GM19324 (cell line): ENCODE data around the gene AGTR1.
"Not testable (repeated sequence)": the region's sequence is repeated elsewhere in the genome, so short reads cannot be mapped to it uniquely, and the experiment has no call there.

ENCODE experiments used
- ATAC-seq: cut with Tn5 transposase; IDR thresholded peaks from one replicate; pipeline ENCODE4 v1.9.1; 2021; ENCODE audit warnings: mild to moderate bottlenecking, moderate library complexity; ENCODE audit not compliant: unreplicated experiment, low FRiP score

The AGTR1 gene

GRCh38 chr3:148757238-148758215 lies 59.8 kb downstream of the AGTR1 start:
- no peak for ATAC-seq

GRCh38 chr3:148758303-148758884 lies 60.7 kb downstream of the AGTR1 start:
- no peak for ATAC-seq

GRCh38 chr3:148759430-148759829 lies 61.7 kb downstream of the AGTR1 start:
- ATAC-seq, result no peak

GRCh38 chr3:148763156-148763680 lies 65.5 kb downstream of the AGTR1 start:
- no peak for ATAC-seq

- ATAC-seq, result no peak
Observed at GRCh38 chr3:148763986-148764935, 66.6 kb downstream of the AGTR1 start.

- no peak for ATAC-seq
Observed at GRCh38 chr3:148772361-148772760, 74.7 kb downstream of the AGTR1 start.

GRCh38 chr3:148772835-148773234 lies 75.1 kb downstream of the AGTR1 start:
- ATAC-seq, result no peak

- ATAC-seq, result no peak
Observed at GRCh38 chr3:148773805-148774204, 76.1 kb downstream of the AGTR1 start.

- ATAC-seq, result no peak
Observed at GRCh38 chr3:148778926-148779325, 81.2 kb downstream of the AGTR1 start.

GRCh38 chr3:148785026-148785425 lies 87.3 kb downstream of the AGTR1 start:
- not testable (repeated sequence) for ATAC-seq

GRCh38 chr3:148786159-148786558 lies 88.5 kb downstream of the AGTR1 start:
- not testable (repeated sequence) for ATAC-seq

- ATAC-seq, result no peak
Observed at GRCh38 chr3:148789146-148789545, 91.4 kb downstream of the AGTR1 start.

- ATAC-seq, result no peak
Observed at GRCh38 chr3:148789906-148790305, 92.2 kb downstream of the AGTR1 start.

GRCh38 chr3:148790370-148790769 lies 92.7 kb downstream of the AGTR1 start:
- ATAC-seq, result no peak

GRCh38 chr3:148790851-148791735 lies 93.4 kb downstream of the AGTR1 start:
- ATAC-seq, result no peak

- no peak for ATAC-seq
Observed at GRCh38 chr3:148791920-148792319, 94.2 kb downstream of the AGTR1 start.

GRCh38 chr3:148792516-148792915 lies 94.8 kb downstream of the AGTR1 start:
- ATAC-seq, result no peak
